Measurements from ENCODE around the gene CDK5RAP2. TPM values are rescaled to one million over a fixed set of nuclear protein-coding genes. Genes with fewer than 3 reads are reported as not detected.

Gene CDK5RAP2
- total RNA-seq, 2 experiments from 2014 or later: 76.0 to 81.6 TPM

DNA sequence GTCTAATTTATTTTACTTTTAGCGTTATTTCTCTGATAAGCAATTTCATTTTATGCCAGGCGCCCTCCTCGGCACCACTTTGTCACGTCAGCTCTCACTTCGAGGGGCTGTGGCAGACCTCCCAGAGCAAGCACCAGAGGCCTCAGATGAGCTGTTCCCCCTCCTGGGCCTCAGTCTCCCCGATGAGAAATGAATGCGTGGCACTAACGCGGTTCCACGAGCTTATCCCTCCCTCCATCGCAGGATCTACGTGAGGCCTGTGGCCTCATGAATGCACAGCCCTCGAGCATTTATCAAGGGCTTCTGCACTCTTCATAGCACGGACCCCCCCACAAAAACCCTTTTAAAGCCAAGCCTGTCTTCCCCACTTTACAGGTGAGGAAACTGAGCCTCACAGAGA, 205.2 kb downstream of the CDK5RAP2 start:
- Histone ChIP-seq H3K4me3 (ENCODE audit: low read depth, low read length, poor library complexity, severe bottlenecking) (no peak overlapping the region), H3K4me1 (ENCODE audit: insufficient read depth, low read length, poor library complexity, severe bottlenecking) (no peaks in the 10 kb centered on the region), H4K20me1 (ENCODE audit: insufficient read depth, low read length) (no peaks in the 10 kb centered on the region), H2AFZ (ENCODE audit: low read length) (no peak overlapping the region), H3K9me2 (ENCODE audit: insufficient read depth, low read length) (no peaks in the 10 kb centered on the region), H3K79me2 (ENCODE audit: insufficient read depth, low read depth, low read length) (no peaks in the 10 kb centered on the region), H3K27ac (ENCODE audit: low read depth, low read length, poor library complexity, severe bottlenecking) (no peak overlapping the region), H3K36me3 (ENCODE audit: insufficient read depth, low read length) (no peaks in the 10 kb centered on the region), H3K4me2 (ENCODE audit: low read length) (no peak overlapping the region), H3K9me3 (ENCODE audit: low read length) (no peaks in the 10 kb centered on the region)
- no peak for DNase-seq (ENCODE audit: low spot score)
- intact Hi-C loops (cut with micrococcal nuclease; ENCODE audit: unreplicated experiment): no loop called here
- ChIA-PET POLR2A (no interaction called here), CTCF (ENCODE audit: unreplicated experiment) (no interaction called here)
- no peak for TF ChIP-seq EZH2phosphoT487 (IDR thresholded peaks at IDR 0.05; ENCODE audit: borderline replicate concordance, low read depth, low read length)
- TF ChIP-seq, protein P1, sequence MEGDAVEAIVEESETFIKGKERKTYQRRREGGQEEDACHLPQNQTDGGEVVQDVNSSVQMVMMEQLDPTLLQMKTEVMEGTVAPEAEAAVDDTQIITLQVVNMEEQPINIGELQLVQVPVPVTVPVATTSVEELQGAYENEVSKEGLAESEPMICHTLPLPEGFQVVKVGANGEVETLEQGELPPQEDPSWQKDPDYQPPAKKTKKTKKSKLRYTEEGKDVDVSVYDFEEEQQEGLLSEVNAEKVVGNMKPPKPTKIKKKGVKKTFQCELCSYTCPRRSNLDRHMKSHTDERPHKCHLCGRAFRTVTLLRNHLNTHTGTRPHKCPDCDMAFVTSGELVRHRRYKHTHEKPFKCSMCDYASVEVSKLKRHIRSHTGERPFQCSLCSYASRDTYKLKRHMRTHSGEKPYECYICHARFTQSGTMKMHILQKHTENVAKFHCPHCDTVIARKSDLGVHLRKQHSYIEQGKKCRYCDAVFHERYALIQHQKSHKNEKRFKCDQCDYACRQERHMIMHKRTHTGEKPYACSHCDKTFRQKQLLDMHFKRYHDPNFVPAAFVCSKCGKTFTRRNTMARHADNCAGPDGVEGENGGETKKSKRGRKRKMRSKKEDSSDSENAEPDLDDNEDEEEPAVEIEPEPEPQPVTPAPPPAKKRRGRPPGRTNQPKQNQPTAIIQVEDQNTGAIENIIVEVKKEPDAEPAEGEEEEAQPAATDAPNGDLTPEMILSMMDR (conservative IDR thresholded peaks at IDR 0.05; ENCODE audit: low read length): no peak
- no TSS peak for BruUV-seq (replicated peaks)

DNA sequence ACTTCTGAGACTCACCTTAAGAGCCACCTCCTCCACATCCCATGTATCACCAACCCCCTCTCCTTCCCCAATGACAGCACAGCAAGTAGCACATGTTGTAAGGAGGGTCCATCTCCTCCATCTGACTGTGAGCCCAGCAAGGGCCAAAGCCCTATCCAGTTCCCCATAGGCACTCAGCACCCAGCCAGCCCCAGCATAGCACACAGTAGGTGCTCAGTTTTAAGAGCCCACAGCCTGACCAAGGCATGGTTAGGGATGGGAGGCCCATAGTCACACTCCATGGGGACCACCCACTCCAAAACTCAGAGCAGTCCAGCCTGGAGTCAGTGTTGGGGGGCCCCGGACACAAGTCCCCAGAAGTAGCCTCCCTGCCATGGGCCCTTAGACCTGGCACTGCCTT, 205.7 kb downstream of the CDK5RAP2 start:
- Histone ChIP-seq H3K9me3 (ENCODE audit: low read length) (no peaks in the 10 kb centered on the region), H4K20me1 (ENCODE audit: insufficient read depth, low read length) (no peaks in the 10 kb centered on the region), H3K9me2 (ENCODE audit: insufficient read depth, low read length) (no peaks in the 10 kb centered on the region), H3K79me2 (ENCODE audit: insufficient read depth, low read depth, low read length) (no peaks in the 10 kb centered on the region), H3K4me1 (ENCODE audit: insufficient read depth, low read length, poor library complexity, severe bottlenecking) (no peaks in the 10 kb centered on the region), H3K4me3 (ENCODE audit: low read depth, low read length, poor library complexity, severe bottlenecking) (no peak overlapping the region), H3K36me3 (ENCODE audit: insufficient read depth, low read length) (no peaks in the 10 kb centered on the region), H3K4me2 (ENCODE audit: low read length) (no peak overlapping the region), H2AFZ (ENCODE audit: low read length) (no peak overlapping the region), H3K27ac (ENCODE audit: low read depth, low read length, poor library complexity, severe bottlenecking) (no peak overlapping the region)
- CTCF ChIA-PET (ENCODE audit: unreplicated experiment): no interaction called here
- DNase-seq (ENCODE audit: low spot score): no peak
- intact Hi-C loops (cut with micrococcal nuclease; ENCODE audit: unreplicated experiment): no loop called here
- TF ChIP-seq, protein P1 (conservative IDR thresholded peaks at IDR 0.05; ENCODE audit: low read length): no peak
- no peak for TF ChIP-seq EZH2phosphoT487 (IDR thresholded peaks at IDR 0.05; ENCODE audit: borderline replicate concordance, low read depth, low read length)
- BruUV-seq (replicated peaks): no TSS peak
- POLR2A ChIA-PET: no interaction called here

DNA sequence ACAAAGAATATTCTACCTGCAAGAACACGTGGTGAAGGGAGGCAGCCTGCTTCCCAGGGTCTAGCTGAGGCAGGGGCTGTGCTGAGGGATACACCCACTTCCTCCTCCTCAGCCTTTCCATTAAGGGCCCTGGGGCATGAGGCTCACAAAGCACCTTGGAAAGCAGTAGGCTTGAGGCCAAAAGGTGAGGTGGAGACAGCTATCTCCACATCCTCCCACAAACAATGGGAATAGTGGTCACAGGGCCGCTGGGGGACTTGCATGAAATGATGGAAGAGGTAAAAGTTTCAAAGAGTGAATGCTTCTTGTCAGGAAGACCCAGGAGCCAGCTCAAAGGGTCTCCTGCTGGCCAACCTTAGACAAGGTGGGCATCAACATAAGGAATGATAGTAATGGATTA, 207.9 kb downstream of the CDK5RAP2 start:
- ChIA-PET CTCF (ENCODE audit: unreplicated experiment) (no interaction called here), POLR2A (no interaction called here)
- H2AFZ ChIP-seq (ENCODE audit: low read length): no peak overlapping the region
- H3K9me3 ChIP-seq (ENCODE audit: low read length): no peaks in the 10 kb centered on the region
- H3K4me1 ChIP-seq (ENCODE audit: insufficient read depth, low read length, poor library complexity, severe bottlenecking): no peaks in the 10 kb centered on the region
- H3K79me2 ChIP-seq (ENCODE audit: insufficient read depth, low read depth, low read length): no peaks in the 10 kb centered on the region
- no peak overlapping the region for H3K4me3 ChIP-seq (ENCODE audit: low read depth, low read length, poor library complexity, severe bottlenecking)
- H3K9me2 ChIP-seq (ENCODE audit: insufficient read depth, low read length): no peaks in the 10 kb centered on the region
- no peaks in the 10 kb centered on the region for H4K20me1 ChIP-seq (ENCODE audit: insufficient read depth, low read length)
- no peak overlapping the region for H3K4me2 ChIP-seq (ENCODE audit: low read length)
- no peak overlapping the region for H3K27ac ChIP-seq (ENCODE audit: low read depth, low read length, poor library complexity, severe bottlenecking)
- BruUV-seq (replicated peaks): no TSS peak
- no peaks in the 10 kb centered on the region for H3K36me3 ChIP-seq (ENCODE audit: insufficient read depth, low read length)
- intact Hi-C loops (cut with micrococcal nuclease; ENCODE audit: unreplicated experiment): no loop called here
- DNase-seq (ENCODE audit: low spot score): no peak
- TF ChIP-seq, protein P1 (conservative IDR thresholded peaks at IDR 0.05; ENCODE audit: low read length): no peak
- no peak for TF ChIP-seq EZH2phosphoT487 (IDR thresholded peaks at IDR 0.05; ENCODE audit: borderline replicate concordance, low read depth, low read length)

All from OCI-LY7 (cell line).